HepG2 (cell line): ENCODE measurements around the gene EIF3J. TPM values are rescaled to one million over a fixed set of nuclear protein-coding genes. Genes with fewer than 3 reads are reported as not detected.
A peak's percentile ranks its signal among the peaks of the same experiment; 100 is the strongest.

Source experiments
- BORCS8-MEF2B ChIP-seq: sonication (generic); formaldehyde crosslinking; IDR thresholded peaks from 2 replicates; pipeline ENCODE4 v1.8.0; 2022; ENCODE audit warnings: mild to moderate bottlenecking, missing genetic modification reagents
- CHCHD3 ChIP-seq: sonication (generic); formaldehyde crosslinking; IDR thresholded peaks from 2 replicates; pipeline ENCODE4 v1.8.0; 2022; ENCODE audit warnings: mild to moderate bottlenecking, missing genetic modification reagents, moderate library complexity
- HNRNPH1 ChIP-seq: fragments of 200-400 bp; formaldehyde crosslinking; optimal IDR thresholded peaks from 2 replicates; pipeline ENCODE3; 2017; ENCODE audit warnings: mild to moderate bottlenecking, low read depth, low read length
- RELA ChIP-seq: sonication (generic); formaldehyde crosslinking; IDR thresholded peaks from 2 replicates; pipeline ENCODE4 v1.4.0; 2020; ENCODE audit warnings: missing genetic modification reagents
- TCF7L2 ChIP-seq: IDR thresholded peaks from 2 replicates; pipeline ENCODE4 v1.6.1; 2011; ENCODE audit warnings: mild to moderate bottlenecking, low read depth, low read length, moderate library complexity
- TEAD3 ChIP-seq: optimal IDR thresholded peaks from 2 replicates; pipeline ENCODE3; 2016; ENCODE audit warnings: borderline replicate concordance
- ZBTB21 ChIP-seq: sonication (generic); formaldehyde crosslinking; IDR thresholded peaks from 2 replicates; pipeline ENCODE4 v1.4.0; 2020; ENCODE audit warnings: missing genetic modification reagents
- ZC3H4 ChIP-seq: sonication (generic); formaldehyde crosslinking; IDR thresholded peaks from 2 replicates; pipeline ENCODE4 v1.4.0; 2020; ENCODE audit warnings: missing genetic modification reagents, borderline replicate concordance
- ZFP62 ChIP-seq: sonication (generic); formaldehyde crosslinking; IDR thresholded peaks from 2 replicates; pipeline ENCODE4 v1.4.0; 2020; ENCODE audit warnings: missing genetic modification reagents
- ZNF501 ChIP-seq: sonication (generic); formaldehyde crosslinking; IDR thresholded peaks from 2 replicates; pipeline ENCODE4 v1.5.1; 2020; ENCODE audit warnings: mild to moderate bottlenecking, moderate library complexity, missing genetic modification reagents
- ZNF572 ChIP-seq: sonication (generic); formaldehyde crosslinking; IDR thresholded peaks from 2 replicates; pipeline ENCODE4 v1.5.1; 2020; ENCODE audit warnings: mild to moderate bottlenecking, missing genetic modification reagents
- polyA plus RNA-seq, 8 experiments: library from polyadenylated mRNA; depleted of rRNA in 3 of 8; stranded (reverse) in 7 of 8; unstranded in 1 of 8; fragments of >200 nt; fragmentation: Illumina TruSeq in 4 of 8; extraction: Trizol in 4 of 8; gene quantifications; 2 replicates each; pipeline versions ENCODE4 v1.2.1 to v1.2.3, GENCODE V29; 2011 to 2016; ENCODE audit warnings: low read depth in 4 of 8, missing spikeins in 1 of 8, mixed read lengths in 1 of 8; ENCODE audit not compliant: insufficient read depth in 1 of 8
- total RNA-seq, 5 experiments: library from RNA; depleted of rRNA; stranded (reverse); fragments of >200 nt; fragmentation: Illumina TruSeq; extraction: Trizol; gene quantifications; 2 replicates each; pipeline ENCODE4 v1.2.3, GENCODE V29; 2016; ENCODE audit warnings: low read depth in 1 of 5
- TF ChIP-seq, protein P1 (sequence below): sonication (generic); formaldehyde crosslinking; IDR thresholded peaks from 2 replicates; pipeline ENCODE4 v1.5.1; 2020; ENCODE audit warnings: mild to moderate bottlenecking, missing genetic modification reagents, borderline replicate concordance
- TF ChIP-seq, protein P2 (sequence below): fragments of 450-650 bp; IDR thresholded peaks from 2 replicates; pipeline ENCODE4 v1.6.1; 2016
- TF ChIP-seq, protein P3 (sequence below): sonication (generic); formaldehyde crosslinking; IDR thresholded peaks from 2 replicates; pipeline ENCODE4 v1.4.0; 2020; ENCODE audit warnings: missing genetic modification reagents
- TF ChIP-seq, protein P4 (sequence below): sonication (generic); formaldehyde crosslinking; IDR thresholded peaks from 2 replicates; pipeline ENCODE4 v1.4.0; 2020; ENCODE audit warnings: missing genetic modification reagents
- TF ChIP-seq, protein P5 (sequence below): IDR thresholded peaks from 2 replicates; pipeline ENCODE4 v1.6.1; 2012; ENCODE audit warnings: inconsistent platforms
- TF ChIP-seq, protein P6 (sequence below): sonication (generic); formaldehyde crosslinking; IDR thresholded peaks from 2 replicates; pipeline ENCODE4 v1.8.0; 2022; ENCODE audit warnings: missing genetic modification reagents, mild to moderate bottlenecking, inconsistent platforms, borderline replicate concordance

Gene EIF3J
- total and polyA plus RNA-seq, 2 of the 13 experiments (the other 11 are each of a cell fraction or from before 2014, with no cell fraction given) = 51.7 to 69.2 TPM

DNA sequence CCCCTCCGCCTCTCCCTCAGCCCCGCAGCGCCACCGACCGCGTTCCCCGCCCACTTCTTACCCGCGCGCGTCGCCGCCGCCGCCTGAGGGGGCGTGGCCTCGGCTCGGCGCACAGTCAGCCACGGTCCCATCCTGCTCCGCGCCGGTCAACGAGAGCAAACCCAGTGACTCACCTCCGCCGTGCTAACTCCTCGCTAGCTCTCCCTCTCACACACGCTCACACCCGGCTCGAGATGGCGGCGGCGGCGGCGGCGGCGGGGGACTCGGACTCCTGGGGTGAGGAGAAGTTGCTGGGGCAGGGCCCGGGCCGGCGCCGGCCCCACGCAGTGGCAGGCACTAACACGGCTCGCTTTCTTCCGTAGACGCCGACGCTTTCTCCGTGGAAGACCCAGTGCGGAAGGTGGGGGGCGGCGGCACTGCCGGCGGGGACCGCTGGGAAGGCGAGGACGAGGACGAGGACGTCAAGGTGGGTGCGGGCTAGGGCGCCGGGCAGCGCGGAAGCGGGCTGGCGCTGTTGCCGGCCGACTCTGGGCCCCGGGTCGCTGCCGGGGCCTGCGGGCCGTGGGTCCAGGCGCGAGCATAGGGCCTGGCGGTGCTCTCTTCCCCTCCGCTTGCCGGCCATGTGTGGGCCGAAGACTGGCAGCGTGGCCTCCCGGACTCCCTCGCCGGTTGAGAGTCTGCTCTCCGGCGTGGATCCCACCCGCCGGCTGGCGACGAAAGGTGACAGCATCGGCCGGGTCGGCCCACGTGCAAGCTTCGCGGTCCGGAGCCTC lies at the start of gene EIF3J (continued):
- TF ChIP-seq, protein P1, sequence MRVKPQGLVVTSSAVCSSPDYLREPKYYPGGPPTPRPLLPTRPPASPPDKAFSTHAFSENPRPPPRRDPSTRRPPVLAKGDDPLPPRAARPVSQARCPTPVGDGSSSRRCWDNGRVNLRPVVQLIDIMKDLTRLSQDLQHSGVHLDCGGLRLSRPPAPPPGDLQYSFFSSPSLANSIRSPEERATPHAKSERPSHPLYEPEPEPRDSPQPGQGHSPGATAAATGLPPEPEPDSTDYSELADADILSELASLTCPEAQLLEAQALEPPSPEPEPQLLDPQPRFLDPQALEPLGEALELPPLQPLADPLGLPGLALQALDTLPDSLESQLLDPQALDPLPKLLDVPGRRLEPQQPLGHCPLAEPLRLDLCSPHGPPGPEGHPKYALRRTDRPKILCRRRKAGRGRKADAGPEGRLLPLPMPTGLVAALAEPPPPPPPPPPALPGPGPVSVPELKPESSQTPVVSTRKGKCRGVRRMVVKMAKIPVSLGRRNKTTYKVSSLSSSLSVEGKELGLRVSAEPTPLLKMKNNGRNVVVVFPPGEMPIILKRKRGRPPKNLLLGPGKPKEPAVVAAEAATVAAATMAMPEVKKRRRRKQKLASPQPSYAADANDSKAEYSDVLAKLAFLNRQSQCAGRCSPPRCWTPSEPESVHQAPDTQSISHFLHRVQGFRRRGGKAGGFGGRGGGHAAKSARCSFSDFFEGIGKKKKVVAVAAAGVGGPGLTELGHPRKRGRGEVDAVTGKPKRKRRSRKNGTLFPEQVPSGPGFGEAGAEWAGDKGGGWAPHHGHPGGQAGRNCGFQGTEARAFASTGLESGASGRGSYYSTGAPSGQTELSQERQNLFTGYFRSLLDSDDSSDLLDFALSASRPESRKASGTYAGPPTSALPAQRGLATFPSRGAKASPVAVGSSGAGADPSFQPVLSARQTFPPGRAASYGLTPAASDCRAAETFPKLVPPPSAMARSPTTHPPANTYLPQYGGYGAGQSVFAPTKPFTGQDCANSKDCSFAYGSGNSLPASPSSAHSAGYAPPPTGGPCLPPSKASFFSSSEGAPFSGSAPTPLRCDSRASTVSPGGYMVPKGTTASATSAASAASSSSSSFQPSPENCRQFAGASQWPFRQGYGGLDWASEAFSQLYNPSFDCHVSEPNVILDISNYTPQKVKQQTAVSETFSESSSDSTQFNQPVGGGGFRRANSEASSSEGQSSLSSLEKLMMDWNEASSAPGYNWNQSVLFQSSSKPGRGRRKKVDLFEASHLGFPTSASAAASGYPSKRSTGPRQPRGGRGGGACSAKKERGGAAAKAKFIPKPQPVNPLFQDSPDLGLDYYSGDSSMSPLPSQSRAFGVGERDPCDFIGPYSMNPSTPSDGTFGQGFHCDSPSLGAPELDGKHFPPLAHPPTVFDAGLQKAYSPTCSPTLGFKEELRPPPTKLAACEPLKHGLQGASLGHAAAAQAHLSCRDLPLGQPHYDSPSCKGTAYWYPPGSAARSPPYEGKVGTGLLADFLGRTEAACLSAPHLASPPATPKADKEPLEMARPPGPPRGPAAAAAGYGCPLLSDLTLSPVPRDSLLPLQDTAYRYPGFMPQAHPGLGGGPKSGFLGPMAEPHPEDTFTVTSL (CRISPR knock-in tag) = no peak
- TF ChIP-seq TCF7L2 (no peak), CHCHD3 (CRISPR knock-in tag) (no peak), ZNF501 (CRISPR knock-in tag) (peak; percentile 60), HNRNPH1 (no peak), ZNF572 (CRISPR knock-in tag) (no peak), ZBTB21 (CRISPR knock-in tag) (no peak), TEAD3 (no peak), RELA (CRISPR knock-in tag) (no peak), ZC3H4 (CRISPR knock-in tag) (no peak), BORCS8-MEF2B (CRISPR knock-in tag) (peak; percentile 17), ZFP62 (CRISPR knock-in tag) (no peak)
- TF ChIP-seq, protein P2, sequence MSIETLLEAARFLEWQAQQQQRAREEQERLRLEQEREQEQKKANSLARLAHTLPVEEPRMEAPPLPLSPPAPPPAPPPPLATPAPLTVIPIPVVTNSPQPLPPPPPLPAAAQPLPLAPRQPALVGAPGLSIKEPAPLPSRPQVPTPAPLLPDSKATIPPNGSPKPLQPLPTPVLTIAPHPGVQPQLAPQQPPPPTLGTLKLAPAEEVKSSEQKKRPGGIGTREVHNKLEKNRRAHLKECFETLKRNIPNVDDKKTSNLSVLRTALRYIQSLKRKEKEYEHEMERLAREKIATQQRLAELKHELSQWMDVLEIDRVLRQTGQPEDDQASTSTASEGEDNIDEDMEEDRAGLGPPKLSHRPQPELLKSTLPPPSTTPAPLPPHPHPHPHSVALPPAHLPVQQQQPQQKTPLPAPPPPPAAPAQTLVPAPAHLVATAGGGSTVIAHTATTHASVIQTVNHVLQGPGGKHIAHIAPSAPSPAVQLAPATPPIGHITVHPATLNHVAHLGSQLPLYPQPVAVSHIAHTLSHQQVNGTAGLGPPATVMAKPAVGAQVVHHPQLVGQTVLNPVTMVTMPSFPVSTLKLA = 0 out of 2 replicates have a peak, but pooled peaks have one; percentile 18
- TF ChIP-seq, protein P3, sequence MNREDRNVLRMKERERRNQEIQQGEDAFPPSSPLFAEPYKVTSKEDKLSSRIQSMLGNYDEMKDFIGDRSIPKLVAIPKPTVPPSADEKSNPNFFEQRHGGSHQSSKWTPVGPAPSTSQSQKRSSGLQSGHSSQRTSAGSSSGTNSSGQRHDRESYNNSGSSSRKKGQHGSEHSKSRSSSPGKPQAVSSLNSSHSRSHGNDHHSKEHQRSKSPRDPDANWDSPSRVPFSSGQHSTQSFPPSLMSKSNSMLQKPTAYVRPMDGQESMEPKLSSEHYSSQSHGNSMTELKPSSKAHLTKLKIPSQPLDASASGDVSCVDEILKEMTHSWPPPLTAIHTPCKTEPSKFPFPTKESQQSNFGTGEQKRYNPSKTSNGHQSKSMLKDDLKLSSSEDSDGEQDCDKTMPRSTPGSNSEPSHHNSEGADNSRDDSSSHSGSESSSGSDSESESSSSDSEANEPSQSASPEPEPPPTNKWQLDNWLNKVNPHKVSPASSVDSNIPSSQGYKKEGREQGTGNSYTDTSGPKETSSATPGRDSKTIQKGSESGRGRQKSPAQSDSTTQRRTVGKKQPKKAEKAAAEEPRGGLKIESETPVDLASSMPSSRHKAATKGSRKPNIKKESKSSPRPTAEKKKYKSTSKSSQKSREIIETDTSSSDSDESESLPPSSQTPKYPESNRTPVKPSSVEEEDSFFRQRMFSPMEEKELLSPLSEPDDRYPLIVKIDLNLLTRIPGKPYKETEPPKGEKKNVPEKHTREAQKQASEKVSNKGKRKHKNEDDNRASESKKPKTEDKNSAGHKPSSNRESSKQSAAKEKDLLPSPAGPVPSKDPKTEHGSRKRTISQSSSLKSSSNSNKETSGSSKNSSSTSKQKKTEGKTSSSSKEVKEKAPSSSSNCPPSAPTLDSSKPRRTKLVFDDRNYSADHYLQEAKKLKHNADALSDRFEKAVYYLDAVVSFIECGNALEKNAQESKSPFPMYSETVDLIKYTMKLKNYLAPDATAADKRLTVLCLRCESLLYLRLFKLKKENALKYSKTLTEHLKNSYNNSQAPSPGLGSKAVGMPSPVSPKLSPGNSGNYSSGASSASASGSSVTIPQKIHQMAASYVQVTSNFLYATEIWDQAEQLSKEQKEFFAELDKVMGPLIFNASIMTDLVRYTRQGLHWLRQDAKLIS (CRISPR knock-in tag) = no peak
- TF ChIP-seq, protein P4, sequence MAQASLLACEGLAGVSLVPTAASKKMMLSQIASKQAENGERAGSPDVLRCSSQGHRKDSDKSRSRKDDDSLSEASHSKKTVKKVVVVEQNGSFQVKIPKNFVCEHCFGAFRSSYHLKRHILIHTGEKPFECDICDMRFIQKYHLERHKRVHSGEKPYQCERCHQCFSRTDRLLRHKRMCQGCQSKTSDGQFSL (CRISPR knock-in tag) = no peak
- TF ChIP-seq, protein P5, sequence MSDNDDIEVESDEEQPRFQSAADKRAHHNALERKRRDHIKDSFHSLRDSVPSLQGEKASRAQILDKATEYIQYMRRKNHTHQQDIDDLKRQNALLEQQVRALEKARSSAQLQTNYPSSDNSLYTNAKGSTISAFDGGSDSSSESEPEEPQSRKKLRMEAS = peak; percentile 78
- TF ChIP-seq, protein P6, sequence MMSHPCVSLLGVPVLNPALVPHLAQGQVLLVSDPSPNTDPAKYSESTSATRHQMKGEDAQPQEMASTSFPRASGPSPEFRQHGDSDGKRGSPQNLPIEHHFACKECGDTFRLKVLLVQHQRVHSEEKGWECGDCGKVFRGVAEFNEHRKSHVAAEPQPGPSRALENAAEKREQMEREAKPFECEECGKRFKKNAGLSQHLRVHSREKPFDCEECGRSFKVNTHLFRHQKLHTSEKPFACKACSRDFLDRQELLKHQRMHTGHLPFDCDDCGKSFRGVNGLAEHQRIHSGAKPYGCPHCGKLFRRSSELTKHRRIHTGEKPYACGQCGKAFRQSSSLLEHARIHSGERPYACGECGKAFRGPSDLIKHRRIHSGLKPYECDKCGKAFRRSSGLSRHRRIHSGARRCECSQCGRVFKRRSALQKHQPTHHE (CRISPR knock-in tag) = peak; percentile 73
